Glutamatergic neuron (in vitro differentiated cells): Measurements from ENCODE around the gene STXBP4. TPM values are rescaled to one million over a fixed set of nuclear protein-coding genes. Genes with fewer than 3 reads are reported as not detected.
A peak's percentile ranks its signal among the peaks of the same experiment; 100 is the strongest.

Experiments
- DNase-seq: peaks from one replicate; pipeline ENCODE4 v3.0.0; 2022
- H3K27ac Mint-ChIP-seq: one replicate; pipeline ENCODE4 v1.8.0; 2020; ENCODE audit warnings: mild to moderate bottlenecking, mixed read lengths, inconsistent platforms; ENCODE audit not compliant: unreplicated experiment
- H3K27me3 Mint-ChIP-seq: one replicate; pipeline ENCODE4 v1.8.0; 2020; ENCODE audit warnings: mild to moderate bottlenecking, moderate library complexity, mixed read lengths, inconsistent platforms; ENCODE audit not compliant: unreplicated experiment
- H3K36me3 Mint-ChIP-seq: one replicate; pipeline ENCODE4 v1.8.0; 2020; ENCODE audit warnings: mild to moderate bottlenecking, mixed read lengths, inconsistent platforms; ENCODE audit not compliant: unreplicated experiment
- H3K4me1 Mint-ChIP-seq: one replicate; pipeline ENCODE4 v1.8.0; 2020; ENCODE audit warnings: mild to moderate bottlenecking, low read depth, mixed read lengths, inconsistent platforms; ENCODE audit not compliant: unreplicated experiment
- H3K4me3 Mint-ChIP-seq: one replicate; pipeline ENCODE4 v1.8.0; 2020; ENCODE audit warnings: mild to moderate bottlenecking, mixed read lengths, inconsistent platforms; ENCODE audit not compliant: unreplicated experiment
- H3K9me3 Mint-ChIP-seq: one replicate; pipeline ENCODE4 v1.8.0; 2020; ENCODE audit warnings: mild to moderate bottlenecking, moderate library complexity, mixed read lengths, inconsistent platforms; ENCODE audit not compliant: unreplicated experiment
- long read RNA-seq: library from polyadenylated mRNA; unstranded; transcript quantifications from one replicate; pipeline ENCODE4 v2.0.0, GENCODE V29; 2020; ENCODE audit not compliant: unreplicated experiment
- total RNA-seq: library from RNA; stranded (reverse); fragmentation: NEBNext Ultra II Directional; extraction: Animal tissue kit (Norgen Biotek cat#: 25700); gene quantifications from one replicate; pipeline ENCODE4 v1.2.1, GENCODE V29; 2021; ENCODE audit not compliant: unreplicated experiment
- TF ChIP-seq, protein P1 (sequence below): fragments of 200-600 bp; sonication (generic); IDR thresholded peaks from one replicate; pipeline ENCODE4 v1.5.0; 2021; ENCODE audit not compliant: partially characterized antibody, unreplicated experiment

STXBP4 gene
- 17.7 TPM for total RNA-seq
- long read RNA-seq, partial matches to known transcripts, result 1 of 2 reads
- long read RNA-seq, other reads (novel, unspliced or antisense), result 1 of 2 reads

DNA sequence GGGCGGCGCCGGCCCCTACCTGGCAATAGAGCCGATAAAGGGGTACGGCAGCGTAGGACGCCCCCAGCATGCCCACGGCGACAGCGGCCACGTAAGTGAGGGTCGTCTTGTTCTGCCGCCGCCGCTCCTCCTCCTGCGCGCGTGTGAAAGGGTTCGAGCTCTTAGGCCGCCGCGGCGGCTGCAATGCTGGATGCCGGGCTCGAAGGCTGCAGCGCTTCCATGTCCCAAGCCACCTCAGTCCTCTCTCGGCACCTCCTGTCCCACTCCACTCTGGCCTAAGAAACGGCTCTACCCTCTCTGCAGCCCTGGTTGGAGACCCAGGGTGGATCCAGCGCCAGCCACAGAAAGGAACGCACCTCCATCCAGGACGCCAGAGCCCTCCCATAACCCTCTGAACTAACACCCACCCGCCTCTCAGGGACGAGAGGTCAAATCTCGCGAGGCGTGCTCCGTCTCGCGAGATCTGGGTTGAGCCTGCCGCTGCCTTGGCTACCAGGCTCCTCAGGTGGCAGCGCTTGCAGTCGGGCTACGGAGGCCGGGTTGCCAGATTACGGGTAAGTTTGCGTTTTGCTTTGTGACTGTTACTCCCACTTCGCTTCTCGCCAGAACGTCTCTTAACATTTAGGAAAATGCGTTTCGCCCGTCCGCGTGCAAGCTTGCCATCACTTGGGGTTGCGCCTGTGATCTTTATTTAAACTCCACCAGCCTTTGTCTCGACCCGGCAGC lies at the start of gene STXBP4, which contains the start of gene COX11:
Gene STXBP4 (plus strand): TSS at position 504 of the 726 bp plus-strand sequence. CDS start 17,455 bp downstream, outside the sequence.
Gene COX11 (minus strand): TSS at position 393 of the 726 bp plus-strand sequence. CDS start 8 bp downstream, at position 385.
- no peak within 1 kb of the TSS for H3K4me3 Mint-ChIP-seq
- TF ChIP-seq, protein P1, sequence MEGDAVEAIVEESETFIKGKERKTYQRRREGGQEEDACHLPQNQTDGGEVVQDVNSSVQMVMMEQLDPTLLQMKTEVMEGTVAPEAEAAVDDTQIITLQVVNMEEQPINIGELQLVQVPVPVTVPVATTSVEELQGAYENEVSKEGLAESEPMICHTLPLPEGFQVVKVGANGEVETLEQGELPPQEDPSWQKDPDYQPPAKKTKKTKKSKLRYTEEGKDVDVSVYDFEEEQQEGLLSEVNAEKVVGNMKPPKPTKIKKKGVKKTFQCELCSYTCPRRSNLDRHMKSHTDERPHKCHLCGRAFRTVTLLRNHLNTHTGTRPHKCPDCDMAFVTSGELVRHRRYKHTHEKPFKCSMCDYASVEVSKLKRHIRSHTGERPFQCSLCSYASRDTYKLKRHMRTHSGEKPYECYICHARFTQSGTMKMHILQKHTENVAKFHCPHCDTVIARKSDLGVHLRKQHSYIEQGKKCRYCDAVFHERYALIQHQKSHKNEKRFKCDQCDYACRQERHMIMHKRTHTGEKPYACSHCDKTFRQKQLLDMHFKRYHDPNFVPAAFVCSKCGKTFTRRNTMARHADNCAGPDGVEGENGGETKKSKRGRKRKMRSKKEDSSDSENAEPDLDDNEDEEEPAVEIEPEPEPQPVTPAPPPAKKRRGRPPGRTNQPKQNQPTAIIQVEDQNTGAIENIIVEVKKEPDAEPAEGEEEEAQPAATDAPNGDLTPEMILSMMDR, result no peak
- DNase-seq, result peak; percentile 96
- peaks cover 7% of the 10 kb centered on the region for H3K4me1 Mint-ChIP-seq
- H3K27me3 Mint-ChIP-seq, result peaks cover 2% of the 10 kb centered on the region
- no peaks in the 10 kb centered on the region for H3K9me3 Mint-ChIP-seq
- no peak within 1 kb of the TSS for H3K27ac Mint-ChIP-seq
- no peaks in the 10 kb centered on the region for H3K36me3 Mint-ChIP-seq

DNA sequence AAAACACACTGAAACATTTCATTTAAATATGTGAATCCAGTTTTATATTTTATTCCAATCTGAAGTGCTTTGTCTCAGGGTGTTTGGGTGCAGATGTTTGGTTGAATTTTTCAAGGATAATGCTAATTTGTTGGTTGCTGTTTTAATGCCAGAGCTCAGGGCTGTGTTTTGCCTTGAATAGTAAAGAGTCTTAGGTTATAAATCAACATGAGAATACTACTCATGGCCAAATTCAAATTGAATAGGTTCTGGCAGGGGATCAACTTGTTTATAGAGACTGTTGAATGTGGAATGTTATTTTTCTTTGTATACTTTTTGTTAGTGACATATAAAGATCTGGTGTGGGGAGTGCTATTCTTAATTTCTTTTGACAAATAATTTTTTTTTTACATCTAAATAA lies 49.1 kb upstream of the STXBP4 start:
- DNase-seq, result no peak
- Mint-ChIP-seq H3K27ac (no peak overlapping the region), H3K9me3 (no peaks in the 10 kb centered on the region), H3K36me3 (no peaks in the 10 kb centered on the region), H3K27me3 (no peaks in the 10 kb centered on the region), H3K4me3 (no peak overlapping the region), H3K4me1 (no peaks in the 10 kb centered on the region)
- TF ChIP-seq, protein P1, result no peak

DNA sequence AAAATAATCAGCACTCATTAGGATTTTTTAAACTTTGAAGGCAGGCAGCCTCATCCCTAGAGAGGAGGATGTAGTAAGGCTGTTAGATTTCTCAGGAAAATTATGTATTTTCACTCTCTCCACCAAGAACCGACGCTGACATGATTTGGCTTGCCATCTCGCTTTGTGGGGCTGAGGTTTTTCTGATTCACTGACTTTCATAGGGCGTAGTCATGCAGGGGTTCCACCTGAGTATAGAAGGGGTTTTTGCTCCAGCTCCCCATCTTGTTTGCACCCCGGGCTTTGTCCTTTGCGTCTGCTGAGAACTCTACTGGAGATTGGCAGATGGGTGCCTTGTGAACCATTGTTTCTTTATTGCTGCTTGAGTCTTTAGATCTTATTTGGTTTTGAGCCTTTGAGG lies 47.7 kb upstream of the STXBP4 start:
- Mint-ChIP-seq H3K9me3 (peaks cover 2% of the 10 kb centered on the region), H3K36me3 (no peaks in the 10 kb centered on the region), H3K4me1 (no peaks in the 10 kb centered on the region), H3K27ac (no peak overlapping the region), H3K27me3 (peaks cover under 1% of the 10 kb centered on the region), H3K4me3 (no peak overlapping the region)
- no peak for DNase-seq
- TF ChIP-seq, protein P1, result no peak

DNA sequence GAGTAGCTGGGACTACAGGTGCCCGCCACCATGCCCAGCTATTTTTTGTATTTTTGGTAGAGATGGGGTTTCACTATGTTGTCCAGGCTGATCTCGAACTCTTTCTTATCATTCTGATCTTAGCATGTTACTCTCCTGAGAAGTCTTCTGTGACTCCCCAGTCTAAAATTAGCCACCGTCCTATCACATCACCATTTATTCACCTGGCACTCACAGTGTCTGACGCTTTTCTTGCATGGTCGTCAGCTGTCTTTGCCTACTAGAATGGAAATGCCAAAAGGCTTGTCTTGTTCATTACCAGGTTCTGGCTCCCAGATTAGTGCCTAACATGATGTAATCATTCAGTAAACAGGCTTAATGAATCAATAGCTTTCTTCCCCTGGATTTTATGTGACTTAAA lies 44.2 kb upstream of the STXBP4 start:
- Mint-ChIP-seq H3K4me3 (no peak overlapping the region), H3K36me3 (no peaks in the 10 kb centered on the region), H3K27me3 (peaks cover 2% of the 10 kb centered on the region), H3K27ac (no peak overlapping the region), H3K4me1 (peaks cover 4% of the 10 kb centered on the region), H3K9me3 (peaks cover 2% of the 10 kb centered on the region)
- DNase-seq, result no peak
- TF ChIP-seq, protein P1, result no peak

GRCh38 chr17:54927525-54927924 lies 41.0 kb upstream of the STXBP4 start:
- DNase-seq, result no peak
- Mint-ChIP-seq H3K27me3 (peaks cover 2% of the 10 kb centered on the region), H3K4me1 (peaks cover 4% of the 10 kb centered on the region), H3K4me3 (no peak overlapping the region), H3K9me3 (peaks cover 2% of the 10 kb centered on the region), H3K27ac (no peak overlapping the region), H3K36me3 (no peaks in the 10 kb centered on the region)
- TF ChIP-seq, protein P1, result no peak
